ENCODE measurements around the gene SAXO1.

DNA sequence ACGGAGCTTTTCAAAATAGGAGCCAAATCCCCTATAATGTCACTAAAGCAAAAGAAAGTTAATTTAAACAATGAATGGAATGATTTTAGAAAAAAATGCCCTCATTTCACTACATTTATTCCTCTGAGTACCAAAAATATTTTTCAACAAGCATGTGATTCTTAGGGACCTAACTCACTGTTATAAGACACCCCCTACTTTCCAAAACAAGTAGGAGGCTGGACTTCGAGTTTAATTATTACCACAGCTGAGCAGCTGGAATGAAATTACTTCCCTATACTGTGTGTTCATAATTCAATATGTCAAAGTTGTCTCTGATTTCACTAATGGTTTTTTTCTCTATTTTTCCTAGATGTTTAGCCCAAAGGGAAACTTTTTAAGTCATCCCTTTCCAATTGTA, 61.6 kb downstream of the SAXO1 start:
- TF ChIP-seq, protein P1, sequence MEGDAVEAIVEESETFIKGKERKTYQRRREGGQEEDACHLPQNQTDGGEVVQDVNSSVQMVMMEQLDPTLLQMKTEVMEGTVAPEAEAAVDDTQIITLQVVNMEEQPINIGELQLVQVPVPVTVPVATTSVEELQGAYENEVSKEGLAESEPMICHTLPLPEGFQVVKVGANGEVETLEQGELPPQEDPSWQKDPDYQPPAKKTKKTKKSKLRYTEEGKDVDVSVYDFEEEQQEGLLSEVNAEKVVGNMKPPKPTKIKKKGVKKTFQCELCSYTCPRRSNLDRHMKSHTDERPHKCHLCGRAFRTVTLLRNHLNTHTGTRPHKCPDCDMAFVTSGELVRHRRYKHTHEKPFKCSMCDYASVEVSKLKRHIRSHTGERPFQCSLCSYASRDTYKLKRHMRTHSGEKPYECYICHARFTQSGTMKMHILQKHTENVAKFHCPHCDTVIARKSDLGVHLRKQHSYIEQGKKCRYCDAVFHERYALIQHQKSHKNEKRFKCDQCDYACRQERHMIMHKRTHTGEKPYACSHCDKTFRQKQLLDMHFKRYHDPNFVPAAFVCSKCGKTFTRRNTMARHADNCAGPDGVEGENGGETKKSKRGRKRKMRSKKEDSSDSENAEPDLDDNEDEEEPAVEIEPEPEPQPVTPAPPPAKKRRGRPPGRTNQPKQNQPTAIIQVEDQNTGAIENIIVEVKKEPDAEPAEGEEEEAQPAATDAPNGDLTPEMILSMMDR (IDR thresholded peaks at IDR 0.05 in 2 of 3, conservative IDR thresholded peaks at IDR 0.05 in 1 of 3; ENCODE audit: borderline replicate concordance in 1 of 3, insufficient read depth in 1 of 3, low read depth in 2 of 3, low read length in 2 of 3): no peak
- no peak for TF ChIP-seq POLR2A (IDR thresholded peaks at IDR 0.05; ENCODE audit: borderline replicate concordance, extremely low read depth, insufficient read depth, insufficient read length)

Measured in HCT116 (cell line).